Natural killer cell treated with Interleukin-12 subunit alpha and Interleukin-12 subunit beta and Interleukin-15 and Interleukin-18, amount 100 ng/mL, for 72 hours (primary cell): ENCODE data around the gene SLC12A3. TPM values are rescaled to one million over a fixed set of nuclear protein-coding genes. Genes with fewer than 3 reads are reported as not detected.

Experiments
- total RNA-seq, 2 donors: library from RNA; stranded (reverse); gene quantifications; one replicate each; pipeline ENCODE4 v1.2.3, GENCODE V29; 2022

The SLC12A3 gene
- total RNA-seq, 2 donors from 2014 or later: not detected

Other genes with a start within 250 kb of the SLC12A3 start
- gene MT1E, start 239.4 kb upstream of the SLC12A3 start, total RNA-seq: 100 to 1,000 TPM in 1 of 2 donors, 10 to 100 TPM in 1; 58.5 to 148 TPM
- gene MT1M, start 232.5 kb upstream of the SLC12A3 start, total RNA-seq: under 1 TPM in 1 of 2 donors, not detected in 1; 0.36 TPM
- gene MT1A, start 226.5 kb upstream of the SLC12A3 start, total RNA-seq: 10 to 100 TPM in 1 of 2 donors, 1 to 10 TPM in 1; 6.3 to 22.4 TPM
- not detected for gene MT1B, start 213.3 kb upstream of the SLC12A3 start, total RNA-seq
- gene MT1F, start 207.2 kb upstream of the SLC12A3 start, total RNA-seq: 10 to 100 TPM; 11.1 to 19.9 TPM
- gene MT1G, start 197.1 kb upstream of the SLC12A3 start, total RNA-seq: 1 to 10 TPM; 3.3 to 7.5 TPM
- not detected for gene MT1H, start 195.4 kb upstream of the SLC12A3 start, total RNA-seq
- gene MT1X, start 182.7 kb upstream of the SLC12A3 start, total RNA-seq: 10 to 100 TPM; 60.6 to 66.3 TPM
- gene NUP93, start 135.1 kb upstream of the SLC12A3 start, total RNA-seq: 100 to 1,000 TPM; 111 to 171 TPM
- gene HERPUD1, start 66.9 kb downstream of the SLC12A3 start, total RNA-seq: 100 to 1,000 TPM; 127 to 141 TPM
- gene CETP, start 96.7 kb downstream of the SLC12A3 start, total RNA-seq: not detected
- gene NLRC5, start 124.3 kb downstream of the SLC12A3 start, total RNA-seq: 100 to 1,000 TPM; 190 to 316 TPM
- gene CPNE2, start 227.4 kb downstream of the SLC12A3 start, total RNA-seq: under 1 TPM; 0.50 to 0.95 TPM